Esophagus (tissue), 2 donors: ENCODE results near the gene ALG3. TPM values are rescaled to one million over a fixed set of nuclear protein-coding genes. Genes with fewer than 3 reads are reported as not detected.
A peak's percentile ranks its signal among the peaks of the same experiment; 100 is the strongest.

ENCODE experiments used
- H3K27ac ChIP-seq, 2 donors: one replicate each; pipeline ENCODE4 v1.5.1; 2013; ENCODE audit warnings: low read depth in 2 of 2, mild to moderate bottlenecking in 2 of 2, inconsistent platforms in 1 of 2, low read length in 1 of 2, moderate library complexity in 1 of 2
- H3K27me3 ChIP-seq, 2 donors: one replicate each; pipeline ENCODE4 v1.6.1; 2013; ENCODE audit warnings: low read length in 2 of 2, control low read depth in 1 of 2, mild to moderate bottlenecking in 1 of 2; ENCODE audit not compliant: insufficient read depth in 2 of 2, control insufficient read depth in 1 of 2
- H3K36me3 ChIP-seq, 2 donors: one replicate each; pipeline ENCODE4 v1.6.1; 2013; ENCODE audit warnings: low read length in 1 of 2; ENCODE audit not compliant: control insufficient read depth in 2 of 2, insufficient read depth in 2 of 2
- H3K4me1 ChIP-seq, 2 donors: one replicate each; pipeline ENCODE4 v1.6.1; 2013; ENCODE audit warnings: low read length in 1 of 2; ENCODE audit not compliant: control insufficient read depth in 2 of 2, insufficient read depth in 2 of 2
- H3K4me3 ChIP-seq, 2 donors: one replicate each; pipeline ENCODE4 v1.5.1; 2013; ENCODE audit warnings: low read length in 2 of 2, mild to moderate bottlenecking in 2 of 2, low read depth in 1 of 2, moderate library complexity in 1 of 2
- H3K9me3 ChIP-seq, 2 donors: one replicate each; pipeline ENCODE4 v1.6.1; 2013; ENCODE audit warnings: mild to moderate bottlenecking in 2 of 2, low read depth in 1 of 2, low read length in 1 of 2, moderate library complexity in 1 of 2; ENCODE audit not compliant: control insufficient read depth in 2 of 2, insufficient read depth in 1 of 2
- WGBS, 2 donors: extraction: QIAGEN DNeasy Blood & Tissue Kit; methylation state at CpG; one replicate each; pipeline ENCODE4 v1.1.7; 2013; 5-methylcytosine and 5-hydroxymethylcytosine counted together
- polyA plus RNA-seq, 2 donors: library from polyadenylated mRNA; stranded (reverse); fragments of 200-250 nt; gene quantifications; one replicate each; pipeline ENCODE4 v1.2.3, GENCODE V29; 2013
- donor health status: healthy with polysubstance abuse.
- donor health status: Bipolar disorder and iron deficiency.

ALG3 gene
- polyA plus RNA-seq, 2 donors: 16.4 to 31.0 TPM

- 1% methylated on average over 51 to 61 of the region's 61 CpGs for WGBS, 2 donors
- Histone ChIP-seq H3K27me3 (peaks cover 0 to 18% of the 10 kb centered on the region in 2 donors), H3K36me3 (no peaks in the 10 kb centered on the region), H3K4me3 (peak overlapping the region; percentile 1 to 32), H3K4me1 (peaks cover 0 to 17% of the 10 kb centered on the region in 2 donors), H3K27ac (no peak overlapping the region), H3K9me3 (no peaks in the 10 kb centered on the region)
These were observed 18.6 kb downstream of the ALG3 start for GRCh38 chr3:184230081-184230602.

GRCh38 chr3:184229394-184230080 lies 19.2 kb downstream of the ALG3 start, which contains the start of gene VWA5B2:
Gene VWA5B2, plus strand, starts transcription at chr3:184229585. Its CDS starts 944 bp downstream, at chr3:184230529.
- Histone ChIP-seq H3K27me3 (peaks cover 0 to 18% of the 10 kb centered on the region in 2 donors), H3K36me3 (no peaks in the 10 kb centered on the region), H3K4me3 (peak within 1 kb of the TSS; percentile 24 to 32), H3K27ac (no peak within 1 kb of the TSS), H3K9me3 (no peaks in the 10 kb centered on the region), H3K4me1 (peaks cover 0 to 16% of the 10 kb centered on the region in 2 donors)
- WGBS, 2 donors: 1% methylated on average over 43 to 66 of the region's 66 CpGs

DNA sequence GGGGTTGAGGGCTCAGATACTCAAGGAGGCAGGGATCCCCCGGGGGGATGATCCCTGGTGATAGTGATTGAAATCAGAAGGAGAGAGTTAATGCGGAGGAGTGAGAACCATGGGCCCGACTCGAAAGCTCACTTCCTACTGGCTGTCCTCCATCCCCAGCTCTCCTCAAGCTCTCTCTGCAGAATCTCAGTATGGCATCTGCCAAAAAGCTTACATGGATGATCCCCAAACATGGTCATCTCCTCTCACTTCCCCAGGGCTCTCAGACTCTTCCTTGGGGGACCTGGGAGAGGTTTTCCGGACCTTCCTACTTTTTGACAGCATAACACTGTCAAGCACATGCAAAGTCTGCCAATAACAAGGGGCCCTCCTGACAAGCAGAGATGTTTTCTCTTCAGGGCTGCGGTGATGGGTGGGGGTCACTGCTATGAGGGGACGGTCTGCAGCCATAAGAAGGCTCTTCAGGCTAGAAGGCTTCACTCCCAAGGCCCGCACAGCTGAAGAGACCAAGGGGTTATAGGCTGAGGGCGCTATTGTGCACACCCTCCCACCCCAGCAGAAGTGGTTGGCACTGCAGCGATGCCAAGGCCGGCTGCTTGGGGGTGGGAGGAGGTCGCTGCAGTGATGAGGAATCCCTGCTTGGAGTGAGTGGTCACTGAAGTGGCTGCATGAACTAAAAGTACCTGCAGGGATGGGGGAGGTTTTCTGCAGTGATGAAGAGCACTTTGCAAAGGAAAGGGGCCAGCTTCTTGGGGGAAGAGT lies 20.2 kb downstream of the ALG3 start:
- peaks cover 0 to 11% of the 10 kb centered on the region in 2 donors for H3K4me1 ChIP-seq
- WGBS, 2 donors: 44 to 50% methylated on average over 11 to 12 of the region's 12 CpGs
- no peaks in the 10 kb centered on the region for H3K36me3 ChIP-seq
- no peaks in the 10 kb centered on the region for H3K9me3 ChIP-seq
- H3K27ac ChIP-seq: no peak overlapping the region
- H3K4me3 ChIP-seq: no peak overlapping the region
- peaks cover 0 to 18% of the 10 kb centered on the region in 2 donors for H3K27me3 ChIP-seq

GRCh38 chr3:184227481-184227935 lies 21.3 kb downstream of the ALG3 start:
- WGBS, 2 donors: 50 to 53% methylated on average over 2 of the region's 2 CpGs
- H3K9me3 ChIP-seq: no peaks in the 10 kb centered on the region
- no peak overlapping the region for H3K4me3 ChIP-seq
- H3K27me3 ChIP-seq: peaks cover 0 to 18% of the 10 kb centered on the region in 2 donors
- no peaks in the 10 kb centered on the region for H3K36me3 ChIP-seq
- no peak overlapping the region for H3K27ac ChIP-seq
- peaks cover 0 to 11% of the 10 kb centered on the region in 2 donors for H3K4me1 ChIP-seq

DNA sequence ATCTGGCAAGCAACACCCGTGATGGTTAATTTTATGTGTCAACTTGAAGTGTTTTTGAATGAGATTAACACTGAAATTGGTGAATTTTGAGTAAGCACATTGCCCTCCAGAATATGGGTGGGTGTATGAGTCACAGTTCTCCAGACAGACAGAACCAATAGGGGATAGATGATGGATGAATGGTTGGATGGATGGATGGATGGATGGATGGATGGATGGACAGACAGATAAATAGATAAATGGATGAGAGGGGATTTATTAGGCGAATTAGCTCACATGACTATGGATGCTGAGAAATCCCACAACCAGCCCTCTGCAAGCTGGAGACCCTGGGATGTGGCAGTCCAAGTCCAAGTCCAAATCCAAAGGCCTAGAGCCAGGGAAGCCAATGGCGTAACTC lies 24.8 kb downstream of the ALG3 start:
- Histone ChIP-seq H3K4me1 (no peaks in the 10 kb centered on the region), H3K27me3 (no peaks in the 10 kb centered on the region), H3K4me3 (no peak overlapping the region), H3K36me3 (no peaks in the 10 kb centered on the region), H3K9me3 (no peaks in the 10 kb centered on the region), H3K27ac (no peak overlapping the region)
- 75 to 83% methylated on average over 3 of the region's 3 CpGs for WGBS, 2 donors

GRCh38 chr3:184222521-184222920 lies 26.2 kb downstream of the ALG3 start:
- Histone ChIP-seq H3K27ac (no peak overlapping the region), H3K4me3 (no peak overlapping the region), H3K36me3 (no peaks in the 10 kb centered on the region), H3K4me1 (no peaks in the 10 kb centered on the region), H3K27me3 (no peaks in the 10 kb centered on the region), H3K9me3 (no peaks in the 10 kb centered on the region)
- 67 to 77% methylated on average over 3 of the region's 3 CpGs for WGBS, 2 donors

GRCh38 chr3:184218814-184219213 lies 29.9 kb downstream of the ALG3 start:
- no peaks in the 10 kb centered on the region for H3K9me3 ChIP-seq
- no peaks in the 10 kb centered on the region for H3K27me3 ChIP-seq
- 49 to 53% methylated on average over 4 of the region's 4 CpGs for WGBS, 2 donors
- no peaks in the 10 kb centered on the region for H3K4me1 ChIP-seq
- H3K27ac ChIP-seq: no peak overlapping the region
- H3K4me3 ChIP-seq: no peak overlapping the region
- no peaks in the 10 kb centered on the region for H3K36me3 ChIP-seq

GRCh38 chr3:184211718-184212117 lies 37.0 kb downstream of the ALG3 start:
- H3K36me3 ChIP-seq: no peaks in the 10 kb centered on the region

GRCh38 chr3:184211297-184211696 lies 37.5 kb downstream of the ALG3 start:
- no peaks in the 10 kb centered on the region for H3K36me3 ChIP-seq
- no peak overlapping the region for H3K27ac ChIP-seq

More at GRCh38 chr3:184211718-184212117, 37.0 kb downstream of the ALG3 start:
- Histone ChIP-seq H3K4me3 (no peak overlapping the region), H3K4me1 (no peaks in the 10 kb centered on the region), H3K27me3 (no peaks in the 10 kb centered on the region), H3K27ac (no peak overlapping the region), H3K9me3 (no peaks in the 10 kb centered on the region)
- 76 to 77% methylated on average over 5 of the region's 5 CpGs for WGBS, 2 donors

More at GRCh38 chr3:184211297-184211696, 37.5 kb downstream of the ALG3 start:
- no peaks in the 10 kb centered on the region for H3K27me3 ChIP-seq
- H3K9me3 ChIP-seq: no peaks in the 10 kb centered on the region
- H3K4me3 ChIP-seq: no peak overlapping the region
- WGBS, 2 donors: 75 to 81% methylated on average over 5 of the region's 5 CpGs
- no peaks in the 10 kb centered on the region for H3K4me1 ChIP-seq
